SK-N-SH treated with all-trans-retinoic acid at 6 μM for 48 hours (cell line): Measurements from ENCODE around the gene BCAR3.

Source experiments
- CREB5 ChIP-seq: fragments of 250-450 bp; sonication (Bioruptor Pico); IDR thresholded peaks from 2 replicates; pipeline ENCODE4 v1.5.1; 2020; ENCODE audit warnings: low read depth, mild to moderate bottlenecking, moderate library complexity
- GLIS3 ChIP-seq: fragments of 250-450 bp; sonication (Bioruptor Pico); IDR thresholded peaks from 2 replicates; pipeline ENCODE4 v1.5.0; 2020; ENCODE audit warnings: mild to moderate bottlenecking, moderate library complexity
- RARB ChIP-seq: fragments of 250-450 bp; sonication (Bioruptor Pico); IDR thresholded peaks from 2 replicates; pipeline ENCODE4 v1.8.0; 2021; ENCODE audit warnings: mild to moderate bottlenecking, moderate library complexity
- SNAI2 ChIP-seq: fragments of 250-450 bp; sonication (Bioruptor Pico); IDR thresholded peaks from 2 replicates; pipeline ENCODE4 v1.5.0; 2020; ENCODE audit warnings: mild to moderate bottlenecking, moderate library complexity
- TF ChIP-seq, protein P1 (sequence below): fragments of 250-450 bp; sonication (Bioruptor Pico); IDR thresholded peaks from 2 replicates; pipeline ENCODE4 v1.8.0; 2020; ENCODE audit warnings: mild to moderate bottlenecking, moderate library complexity, borderline replicate concordance

DNA sequence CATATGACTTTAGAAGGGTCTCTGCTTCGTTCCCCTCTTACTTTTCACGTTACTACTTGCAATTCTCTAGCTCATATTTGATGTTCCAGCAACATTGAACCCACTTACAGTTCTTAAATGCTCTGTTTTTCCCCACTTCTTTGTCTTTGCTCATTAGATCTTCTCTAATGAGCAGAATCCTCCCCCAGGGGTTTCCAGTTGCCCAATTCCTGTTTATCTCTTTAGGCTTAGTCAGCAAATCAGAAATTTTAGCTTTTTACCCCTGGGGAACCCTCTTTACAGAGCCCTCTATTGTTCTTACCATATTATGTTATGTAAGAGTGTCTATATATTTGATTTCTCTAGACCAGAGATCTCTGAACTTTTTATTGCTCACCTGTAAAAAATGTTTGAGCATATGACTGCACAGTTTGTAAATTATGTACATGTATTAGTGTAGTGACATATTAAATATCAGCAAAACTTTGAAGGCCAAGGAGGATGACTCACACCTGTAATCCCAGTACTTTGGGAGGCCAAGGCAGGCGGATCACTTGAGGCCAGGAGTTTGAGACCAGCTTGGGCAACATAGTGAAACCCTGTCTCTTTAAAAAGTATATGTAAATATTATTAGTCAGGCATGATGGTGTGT, 162.3 kb downstream of the BCAR3 start:
- TF ChIP-seq SNAI2 (CRISPR knock-in tag) (no peak), RARB (CRISPR knock-in tag) (no peak), CREB5 (CRISPR knock-in tag) (no peak), GLIS3 (CRISPR knock-in tag) (no peak)
- TF ChIP-seq, protein P1, sequence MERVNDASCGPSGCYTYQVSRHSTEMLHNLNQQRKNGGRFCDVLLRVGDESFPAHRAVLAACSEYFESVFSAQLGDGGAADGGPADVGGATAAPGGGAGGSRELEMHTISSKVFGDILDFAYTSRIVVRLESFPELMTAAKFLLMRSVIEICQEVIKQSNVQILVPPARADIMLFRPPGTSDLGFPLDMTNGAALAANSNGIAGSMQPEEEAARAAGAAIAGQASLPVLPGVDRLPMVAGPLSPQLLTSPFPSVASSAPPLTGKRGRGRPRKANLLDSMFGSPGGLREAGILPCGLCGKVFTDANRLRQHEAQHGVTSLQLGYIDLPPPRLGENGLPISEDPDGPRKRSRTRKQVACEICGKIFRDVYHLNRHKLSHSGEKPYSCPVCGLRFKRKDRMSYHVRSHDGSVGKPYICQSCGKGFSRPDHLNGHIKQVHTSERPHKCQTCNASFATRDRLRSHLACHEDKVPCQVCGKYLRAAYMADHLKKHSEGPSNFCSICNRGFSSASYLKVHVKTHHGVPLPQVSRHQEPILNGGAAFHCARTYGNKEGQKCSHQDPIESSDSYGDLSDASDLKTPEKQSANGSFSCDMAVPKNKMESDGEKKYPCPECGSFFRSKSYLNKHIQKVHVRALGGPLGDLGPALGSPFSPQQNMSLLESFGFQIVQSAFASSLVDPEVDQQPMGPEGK (CRISPR knock-in tag): no peak
